GM19463 (cell line): ENCODE measurements around the gene TGOLN2.
"Not testable (repeated sequence)": the region's sequence is repeated elsewhere in the genome, so short reads cannot be mapped to it uniquely, and the experiment has no call there.

ENCODE experiments used
- ATAC-seq: cut with Tn5 transposase; IDR thresholded peaks from one replicate; pipeline ENCODE4 v1.9.1; 2021; ENCODE audit warnings: mild to moderate bottlenecking, moderate library complexity; ENCODE audit not compliant: unreplicated experiment

The TGOLN2 gene

DNA sequence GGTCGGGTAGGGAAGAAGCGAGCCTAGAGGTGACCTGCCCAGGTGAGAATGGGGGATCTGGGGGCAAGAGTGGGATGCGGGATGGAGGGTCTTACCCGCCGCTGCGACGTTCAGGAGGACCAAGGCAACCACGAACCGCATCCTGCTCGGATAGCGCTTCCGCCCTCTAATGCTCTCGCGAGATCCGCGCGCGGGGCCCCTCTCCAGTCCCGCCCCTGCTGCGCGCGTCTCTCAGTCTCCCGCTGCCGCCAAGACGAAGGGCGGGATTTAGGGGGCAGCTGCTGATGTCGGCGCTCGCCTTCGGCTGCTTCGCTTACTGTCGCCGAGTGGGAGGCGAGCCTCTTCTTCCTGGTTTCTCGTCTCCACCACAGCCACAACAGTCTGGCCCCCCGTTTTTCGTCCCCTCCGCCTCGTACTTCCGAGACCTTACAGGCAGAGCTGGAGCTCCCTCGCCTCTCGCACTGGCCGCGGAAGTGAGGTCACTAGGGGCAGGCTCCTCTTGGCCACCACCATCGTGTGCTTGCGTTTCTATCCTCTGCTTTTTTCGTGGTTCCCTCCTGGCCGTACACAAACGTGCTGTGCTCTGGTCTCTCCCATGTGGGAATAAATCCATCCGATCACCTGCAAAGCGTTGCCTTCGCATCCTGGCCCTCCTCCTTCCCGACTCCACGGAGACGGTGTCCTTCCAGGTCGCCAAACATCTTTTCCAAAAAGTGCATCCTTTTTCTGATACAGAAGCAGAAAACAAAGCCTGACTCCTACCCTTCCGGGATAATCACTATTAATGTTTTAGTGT is at the start of gene TGOLN2:
TSS of gene TGOLN2 (minus strand) at position 168 of the 796 bp plus-strand sequence. CDS start at position 141, 27 bp downstream.
- peak; percentile 84 for ATAC-seq

- ATAC-seq = no peak
Measured at GRCh38 chr2:85377083-85377482, 49.3 kb upstream of the TGOLN2 start.

- ATAC-seq = no peak
Measured at GRCh38 chr2:85376291-85377065, 48.7 kb upstream of the TGOLN2 start.

DNA sequence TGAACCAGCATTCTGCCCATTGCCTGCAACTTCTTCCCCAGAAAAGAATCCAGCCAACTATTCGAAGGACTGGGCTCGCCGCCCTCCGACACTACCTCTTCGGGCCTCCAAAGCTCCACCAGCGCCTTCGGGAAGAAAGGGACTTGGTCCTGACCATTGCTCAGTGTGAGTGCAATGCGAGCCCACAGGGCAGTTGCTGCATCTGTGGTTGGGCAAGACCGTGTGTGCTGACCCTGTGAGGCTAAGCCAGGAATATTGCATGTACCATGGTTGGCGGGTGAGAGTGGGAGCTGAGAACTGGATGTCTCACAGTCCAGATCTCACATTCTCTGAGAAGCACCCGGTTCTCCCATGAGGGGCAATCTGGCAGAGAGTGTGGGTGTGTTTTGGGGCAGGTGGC is 43.3 kb upstream of the TGOLN2 start:
- ATAC-seq = no peak

- no peak for ATAC-seq
Measured at GRCh38 chr2:85369500-85369899, 41.7 kb upstream of the TGOLN2 start.

DNA sequence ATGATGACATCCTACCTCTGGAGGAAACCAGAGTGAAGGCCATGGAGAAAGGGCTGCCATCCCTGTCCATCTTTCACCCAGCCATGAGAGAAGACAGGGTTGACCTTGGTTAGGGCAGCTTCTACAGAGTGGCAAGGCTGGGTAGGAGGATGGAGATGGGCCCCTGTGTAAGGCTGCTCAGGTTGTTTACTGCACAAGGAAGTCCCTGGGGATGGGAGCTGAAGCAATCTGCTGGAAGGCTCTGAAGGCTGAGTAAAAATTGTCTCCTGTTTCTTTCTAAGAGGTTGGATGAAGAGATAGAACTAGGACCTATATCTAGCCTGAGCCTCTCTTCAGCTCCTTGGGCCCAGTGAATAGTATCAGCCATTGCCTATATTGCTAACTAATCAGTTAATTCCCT is 41.1 kb upstream of the TGOLN2 start:
- no peak for ATAC-seq

DNA sequence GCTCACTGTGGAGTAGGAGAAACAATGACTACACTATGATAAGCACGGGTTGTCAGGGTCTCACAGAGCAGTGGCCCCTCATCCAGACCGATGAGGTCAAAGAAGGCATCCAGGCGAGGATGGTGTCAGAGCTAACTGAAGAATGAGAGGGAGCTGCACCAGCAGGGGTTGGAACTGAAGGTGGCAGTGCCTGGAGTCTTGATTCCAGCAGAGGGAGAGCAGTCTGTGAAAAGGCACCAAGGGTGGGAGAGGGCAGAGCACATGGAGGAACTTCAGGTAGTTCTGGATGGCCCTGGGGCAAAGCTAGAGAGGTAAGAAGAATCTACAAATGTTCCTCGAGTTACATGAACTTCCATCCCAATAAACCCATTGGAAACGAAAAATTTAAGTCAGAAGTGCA is 39.4 kb upstream of the TGOLN2 start:
- ATAC-seq = no peak

DNA sequence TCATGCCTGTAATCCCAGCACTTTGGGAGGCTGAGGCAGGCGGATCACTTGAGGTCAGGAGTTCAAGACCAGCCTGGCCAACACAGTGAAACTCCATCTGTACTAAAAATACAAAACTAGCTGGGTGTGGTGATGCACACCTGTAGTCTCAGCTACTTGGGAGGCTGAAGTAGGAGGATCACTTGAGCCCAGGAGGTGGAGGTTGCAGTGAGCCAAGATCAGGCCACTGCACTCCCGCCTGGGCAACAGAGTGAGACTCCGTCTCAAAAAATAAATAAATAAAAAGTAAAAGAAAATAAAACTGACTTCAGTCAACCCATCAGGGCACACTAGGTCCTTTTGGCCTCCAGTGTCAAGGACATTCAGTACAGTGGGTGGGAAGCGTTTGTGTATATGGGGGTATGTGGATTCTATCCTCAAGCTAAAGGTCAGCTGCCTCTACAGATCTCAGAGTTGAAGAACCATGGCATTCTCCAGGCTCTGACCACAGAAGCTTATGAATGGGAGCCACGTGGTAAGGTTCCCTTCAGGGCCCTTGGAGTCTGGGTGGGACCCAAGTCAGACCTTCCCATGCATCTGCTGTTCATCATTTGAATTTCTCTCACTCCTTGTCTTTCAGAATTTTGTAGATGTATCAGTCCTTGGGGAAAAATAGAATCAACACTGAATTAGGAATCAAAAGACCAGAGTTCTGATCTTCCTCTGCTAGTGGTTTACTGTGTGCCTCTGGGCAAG is 35.0 kb upstream of the TGOLN2 start:
- ATAC-seq = not testable (repeated sequence)

GRCh38 chr2:85357736-85358135 is 29.9 kb upstream of the TGOLN2 start:
- ATAC-seq = no peak

DNA sequence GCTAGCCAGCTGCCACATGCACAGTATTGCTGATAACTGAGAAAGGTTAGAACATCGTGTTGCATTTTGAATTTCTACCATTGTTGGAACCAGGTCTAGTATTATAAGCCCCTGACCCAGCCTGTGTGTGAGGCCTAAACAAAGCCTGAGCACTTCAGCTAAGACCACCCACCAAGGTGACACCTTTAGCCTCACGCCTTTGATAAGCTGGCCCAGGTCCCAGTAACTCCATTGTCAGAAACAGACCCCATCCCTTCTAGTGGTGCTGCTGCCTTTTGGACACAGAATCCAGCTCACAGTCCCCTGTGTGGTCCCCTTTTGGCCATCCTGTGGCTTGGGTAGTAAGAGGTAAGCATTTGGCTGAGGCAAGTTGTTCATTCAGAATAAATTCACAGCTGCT is 28.4 kb upstream of the TGOLN2 start:
- no peak for ATAC-seq

GRCh38 chr2:85355521-85355920 is 27.7 kb upstream of the TGOLN2 start:
- no peak for ATAC-seq

GRCh38 chr2:85355073-85355410 is 27.3 kb upstream of the TGOLN2 start:
- peak; percentile 1 for ATAC-seq

- ATAC-seq = peak; percentile 98
Measured at GRCh38 chr2:85354286-85355072, 26.7 kb upstream of the TGOLN2 start, which contains the start of the genes ELMOD3 and RETSAT. ELMOD3 (plus strand) TSS chr2:85354769; CDS start chr2:85357199, 2,430 bp downstream. RETSAT (minus strand) TSS chr2:85354528; CDS start chr2:85354507, 21 bp downstream.

DNA sequence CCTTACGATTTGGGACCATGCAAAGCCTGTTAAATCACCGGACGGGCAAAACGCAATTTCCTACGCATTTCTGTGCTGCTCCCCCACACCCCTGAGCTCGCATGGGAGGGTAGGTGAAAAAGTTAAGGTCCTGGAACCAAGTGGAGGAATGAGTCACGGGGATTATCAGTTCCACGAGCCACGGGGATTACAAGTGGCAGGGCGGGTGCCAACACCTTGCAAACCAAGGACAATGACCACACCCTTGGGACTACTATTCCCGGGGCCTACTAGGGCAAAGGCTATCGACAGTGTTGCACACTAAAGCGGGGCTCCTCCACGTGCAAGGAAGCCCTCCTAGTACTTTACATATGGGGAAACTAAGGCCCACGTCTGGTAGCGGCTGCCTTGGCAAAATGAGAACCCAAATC is 26.1 kb upstream of the TGOLN2 start:
- ATAC-seq = peak; percentile 12

- no peak for ATAC-seq
Measured at GRCh38 chr2:85347599-85347998, 19.8 kb upstream of the TGOLN2 start.

GRCh38 chr2:85344356-85344954 is 16.7 kb upstream of the TGOLN2 start:
- no peak for ATAC-seq

GRCh38 chr2:85343207-85343895 is 15.6 kb upstream of the TGOLN2 start:
- ATAC-seq = not testable (repeated sequence)

DNA sequence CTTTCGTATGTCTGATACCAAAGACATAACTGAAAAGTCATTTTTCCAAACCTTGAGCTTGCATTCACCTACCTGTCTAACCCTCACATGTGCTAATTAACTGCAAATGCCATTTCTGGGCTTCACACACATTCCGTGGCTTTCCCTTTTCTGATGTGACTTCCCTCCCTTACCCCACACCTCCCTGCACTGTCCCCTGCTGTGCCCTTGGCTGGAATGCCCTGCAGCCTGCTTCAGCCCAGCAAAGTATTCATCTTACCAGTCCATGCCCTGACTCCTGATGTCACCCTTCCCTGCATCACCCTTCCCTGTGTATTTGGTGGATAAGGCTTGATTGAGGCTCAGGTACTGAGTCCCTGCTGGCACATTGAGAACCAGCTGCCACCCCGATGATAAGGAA is 14.4 kb upstream of the TGOLN2 start:
- no peak for ATAC-seq

- no peak for ATAC-seq
Measured at GRCh38 chr2:85341269-85342029, 13.7 kb upstream of the TGOLN2 start.
